Uterus (tissue), 2 donors: ENCODE results near the gene RFX3.

Source experiments
- CTCF ChIP-seq, 4 experiments: fragments of 200-600 bp in 2 of 4; fragments of 450-650 bp in 2 of 4; sonication (generic) in 2 of 4; IDR thresholded peaks; one replicate each; pipeline ENCODE4 v1.5.1; 2016 to 2019; ENCODE audit warnings: antibody characterized with exemption in 4 of 4, mild to moderate bottlenecking in 2 of 4, moderate library complexity in 1 of 4
- POLR2A ChIP-seq, 2 donors: fragments of 450-650 bp; IDR thresholded peaks; one replicate each; pipeline ENCODE4 v1.6.1; 2016; ENCODE audit warnings: antibody characterized with exemption in 2 of 2, mild to moderate bottlenecking in 1 of 2, moderate library complexity in 1 of 2

DNA sequence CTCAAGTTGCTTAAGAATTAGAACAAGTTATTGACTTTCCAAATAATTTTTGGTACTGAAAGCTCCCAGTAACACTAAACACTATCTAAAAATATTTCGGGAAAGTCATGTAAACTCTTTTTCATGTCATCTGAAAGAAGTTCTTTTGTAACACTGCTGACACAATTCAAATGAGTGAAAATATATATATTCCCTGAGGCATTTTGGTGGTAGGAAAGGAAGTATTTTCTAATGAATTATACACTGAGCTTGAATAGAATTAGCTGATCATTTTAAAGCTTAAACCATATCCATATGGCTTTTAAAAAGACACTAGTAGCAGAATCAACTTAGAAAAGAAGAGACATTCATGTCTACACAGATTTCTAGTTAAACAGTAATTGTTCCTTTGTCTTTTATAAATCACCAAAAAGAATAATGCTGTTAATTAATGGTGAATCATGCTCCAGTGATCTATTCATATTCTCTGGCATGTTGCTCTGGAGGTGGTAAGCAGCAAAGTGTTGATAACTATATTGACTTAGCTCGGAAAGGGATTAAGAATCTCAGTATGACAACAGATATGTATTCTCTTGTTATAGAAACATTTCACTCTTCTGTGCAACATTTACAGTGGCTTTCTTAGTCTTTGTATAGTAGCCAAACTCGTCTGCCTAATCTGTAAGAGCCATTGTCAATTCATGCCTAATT lies 27.4 kb upstream of the RFX3 start:
- no peak for TF ChIP-seq POLR2A (IDR thresholded peaks at IDR 0.05)
- no peak for TF ChIP-seq CTCF (IDR thresholded peaks at IDR 0.05)
